ENCODE measurements around the gene REV3L. TPM values are rescaled to one million over a fixed set of nuclear protein-coding genes. Genes with fewer than 3 reads are reported as not detected.

The REV3L gene
- total and polyA plus RNA-seq, 2 of the 13 experiments (the other 11 are each of a cell fraction or from before 2014, with no cell fraction given), result 12.8 to 31.3 TPM

- Histone ChIP-seq H4K20me1 (ENCODE audit: insufficient read depth, low read length) (no peaks in the 10 kb centered on the region), H3K36me3 (replicated peaks in 1 of 2; ENCODE audit: control insufficient read depth in 1 of 2, insufficient read depth in 2 of 2, low read length in 2 of 2) (no peaks in the 10 kb centered on the region), H3K4me2 (ENCODE audit: low read depth, low read length) (no peak overlapping the region), H3K79me2 (ENCODE audit: insufficient read depth, low read length) (no peaks in the 10 kb centered on the region), H3K4me3 (replicated peaks in 1 of 3; ENCODE audit: insufficient read depth in 1 of 3, low read depth in 2 of 3, low read length in 3 of 3) (no peak overlapping the region), H2AFZ (ENCODE audit: low read length) (no peak overlapping the region), H3K4me1 (ENCODE audit: insufficient read depth, low read length) (peaks cover 7% of the 10 kb centered on the region; the same call in 1 of the 2 replicates), H3K9ac (ENCODE audit: insufficient read depth, low read depth, low read length) (no peak overlapping the region), H3K27me3 (ENCODE audit: control insufficient read depth in 1 of 2, insufficient read depth in 2 of 2, low read length in 2 of 2) (no peaks in the 10 kb centered on the region), H3K27ac (ENCODE audit: extremely low read length, insufficient read depth, low read length) (no peak overlapping the region), H3K9me3 (ENCODE audit: low read length) (no peaks in the 10 kb centered on the region)
- ATAC-seq (no peak), FAIRE-seq (no peak), DNase-seq (ENCODE audit: low spot score) (no peak)
- BruUV-seq (replicated peaks), result no TSS peak
- in situ Hi-C loops (cut with HindIII; ENCODE audit: extremely low pct_ligation_motif_present, low pct_unique_long_range_greater_than_20kb), result no loop called here
- ChIA-PET POLR2A (no interaction called here), CTCF (ENCODE audit: low intra/inter-chr PET ratio, low total read pairs) (no interaction called here)
- 98% methylated on average over 5 of the region's 5 CpGs for WGBS (ENCODE audit: low lambda C conversion rate)
- no peak for TF ChIP-seq SAFB2 (CRISPR knock-in tag; IDR thresholded peaks at IDR 0.05; ENCODE audit: borderline replicate concordance, low read depth)
- no peak for TF ChIP-seq PLRG1 (conservative IDR thresholded peaks at IDR 0.05)
- TF ChIP-seq ZNF773 (CRISPR knock-in tag; IDR thresholded peaks at IDR 0.05; ENCODE audit: borderline replicate concordance), result no peak
- TF ChIP-seq SRY (CRISPR knock-in tag; IDR thresholded peaks at IDR 0.05), result no peak
- no peak for TF ChIP-seq MIXL1 (CRISPR knock-in tag; IDR thresholded peaks at IDR 0.05)
- TF ChIP-seq SP4 (CRISPR knock-in tag; IDR thresholded peaks at IDR 0.05), result no peak
- no peak for TF ChIP-seq SYNCRIP (IDR thresholded peaks at IDR 0.05; ENCODE audit: insufficient read depth, low read depth, low read length)
- no peak for TF ChIP-seq ZNF747 (CRISPR knock-in tag; IDR thresholded peaks at IDR 0.05; ENCODE audit: borderline replicate concordance)
- TF ChIP-seq ERF (CRISPR knock-in tag; IDR thresholded peaks at IDR 0.05), result no peak
- TF ChIP-seq HNF4A (CRISPR knock-in tag; IDR thresholded peaks at IDR 0.05), result no peak
- TF ChIP-seq ZNF776 (CRISPR knock-in tag; IDR thresholded peaks at IDR 0.05), result no peak
- no peak for TF ChIP-seq THYN1 (CRISPR knock-in tag; IDR thresholded peaks at IDR 0.05; ENCODE audit: borderline replicate concordance, low read depth)
- no peak for TF ChIP-seq ZFP90 (CRISPR knock-in tag; IDR thresholded peaks at IDR 0.05; ENCODE audit: borderline replicate concordance)
- TF ChIP-seq ZNF34 (CRISPR knock-in tag; IDR thresholded peaks at IDR 0.05; ENCODE audit: borderline replicate concordance), result no peak
- no peak for TF ChIP-seq MTA1 (CRISPR knock-in tag; IDR thresholded peaks at IDR 0.05; ENCODE audit: borderline replicate concordance)
- no peak for TF ChIP-seq NBN (conservative IDR thresholded peaks at IDR 0.05)
- TF ChIP-seq KMT2B (CRISPR knock-in tag; IDR thresholded peaks at IDR 0.05), result no peak
- TF ChIP-seq ZNF644 (CRISPR knock-in tag; IDR thresholded peaks at IDR 0.05; ENCODE audit: low read depth), result no peak
- no peak for TF ChIP-seq RXRA (CRISPR knock-in tag; IDR thresholded peaks at IDR 0.05)
- intact Hi-C loops (cut with micrococcal nuclease; ENCODE audit: unreplicated experiment), result no loop called here
These were observed 38.7 kb upstream of the REV3L start for GRCh38 chr6:111521497-111522270.

Data from HepG2 (cell line).